Putamen (tissue), 1 donor: ENCODE measurements around the gene ADCY5.
"Not testable (repeated sequence)": the region's sequence is repeated elsewhere in the genome, so short reads cannot be mapped to it uniquely, and the experiment has no call there.

Experiments
- DNase-seq: peaks from one replicate; pipeline ENCODE4 v3.0.0-alpha.2; 2016; ENCODE audit warnings: low spot score

The ADCY5 gene

GRCh38 chr3:123261666-123262065, 187.2 kb downstream of the ADCY5 start:
- no peak for DNase-seq

- no peak for DNase-seq
Observed at GRCh38 chr3:123258811-123259420, 190.0 kb downstream of the ADCY5 start.

GRCh38 chr3:123258359-123258758, 190.5 kb downstream of the ADCY5 start:
- DNase-seq, result no peak

GRCh38 chr3:123256256-123256655, 192.6 kb downstream of the ADCY5 start:
- DNase-seq, result no peak

- DNase-seq, result no peak
Observed at GRCh38 chr3:123246866-123247265, 202.0 kb downstream of the ADCY5 start.

GRCh38 chr3:123244128-123244527, 204.8 kb downstream of the ADCY5 start:
- peak; percentile 56 for DNase-seq

GRCh38 chr3:123239756-123240155, 209.1 kb downstream of the ADCY5 start:
- DNase-seq, result no peak

GRCh38 chr3:123239186-123239585, 209.7 kb downstream of the ADCY5 start:
- DNase-seq, result not testable (repeated sequence)

- no peak for DNase-seq
Observed at GRCh38 chr3:123236902-123237301, 212.0 kb downstream of the ADCY5 start.
